ENCODE results near the gene GPR84. TPM values are rescaled to one million over a fixed set of nuclear protein-coding genes. Genes with fewer than 3 reads are reported as not detected.
A peak's percentile ranks its signal among the peaks of the same experiment; 100 is the strongest.

Gene GPR84
- total RNA-seq, 2 experiments from 2014 or later: 0.18 to 0.25 TPM

DNA sequence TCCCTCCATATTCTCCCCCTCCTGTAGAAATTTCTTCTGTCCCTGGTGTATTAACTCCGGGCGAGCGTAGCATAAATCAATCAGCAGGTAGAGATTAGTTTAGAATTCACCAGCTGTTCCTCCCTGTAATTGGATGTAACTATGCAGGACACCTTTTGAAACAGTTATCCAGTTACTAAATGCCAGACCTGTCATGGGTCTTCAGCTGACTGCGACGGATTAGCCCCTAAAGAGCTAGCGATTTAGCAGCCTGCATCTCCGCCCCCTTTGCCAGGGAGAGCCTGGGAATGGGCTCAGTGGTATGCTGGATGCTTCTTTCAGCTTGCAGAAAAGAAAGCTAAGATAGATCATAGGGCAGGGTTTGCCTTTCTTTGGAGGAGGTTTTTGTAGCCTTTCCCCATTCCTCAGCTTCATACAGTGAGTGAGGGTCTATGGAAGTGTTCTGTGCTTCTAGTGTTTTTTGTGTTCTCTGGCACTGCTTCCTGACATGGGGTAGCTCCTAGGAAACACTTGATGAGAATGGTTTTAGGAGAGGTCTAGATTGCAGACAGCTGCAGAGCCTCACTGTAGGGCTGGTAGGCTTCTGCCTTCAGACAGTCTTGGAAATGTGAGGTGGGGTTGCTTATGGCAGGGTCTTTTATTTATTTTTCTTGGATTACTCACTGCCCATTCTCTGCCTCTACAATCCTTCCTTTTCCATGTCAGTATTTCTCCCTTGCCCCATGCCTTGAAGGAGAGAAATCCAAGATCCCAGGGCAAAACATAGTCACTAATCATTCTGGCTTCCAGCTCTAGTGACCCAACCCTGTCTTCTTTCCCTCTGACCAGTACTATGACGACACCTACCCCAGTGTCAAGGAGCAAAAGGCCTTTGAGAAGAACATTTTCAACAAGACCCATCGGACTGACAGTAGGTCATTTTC, 22.6 kb downstream of the GPR84 start:
- no peak overlapping the region for H3K4me3 Mint-ChIP-seq
- ChIA-PET POLR2A (interaction anchor here (1.0 to 1.4 kb wide), 2 partner anchors 8 to 16 kb away, joined by 3 read pairs; no protein-coding TSS in a partner anchor), CTCF (interaction anchor here (0.8 to 1.8 kb wide), 3 partner anchors 17 to 29 kb away, joined by 3 to 6 read pairs (median 5); partner anchors contain the start of gene COPZ1)

DNA sequence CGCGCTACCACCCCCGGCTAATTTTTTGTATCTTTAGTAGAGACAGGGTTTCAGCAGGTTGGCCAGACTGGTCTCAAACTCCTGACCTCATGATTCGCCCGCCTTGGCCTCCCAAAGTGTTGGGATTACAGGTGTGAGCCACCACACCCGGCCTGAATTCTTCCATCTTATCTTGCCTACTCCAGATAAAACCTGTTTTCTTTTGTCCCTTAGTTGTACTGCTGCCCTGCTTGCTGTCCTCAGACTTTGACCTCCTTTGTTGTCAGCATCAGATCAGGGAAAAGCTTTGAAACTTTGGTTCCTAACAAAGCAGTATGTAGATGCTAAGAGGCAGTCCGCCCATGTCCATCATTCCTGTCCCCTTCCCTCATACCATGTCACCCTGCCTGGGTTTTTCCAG, 23.4 kb downstream of the GPR84 start:
- Mint-ChIP-seq H3K27me3 (no peaks in the 10 kb centered on the region), H3K4me3 (no peak overlapping the region), H3K36me3 (ENCODE audit: low read depth) (peaks cover 46% of the 10 kb centered on the region), H3K4me1 (peaks cover 1% of the 10 kb centered on the region), H3K27ac (no peak overlapping the region), H3K9me3 (no peaks in the 10 kb centered on the region)
- CTCF ChIA-PET: interaction anchor here (0.8 to 1.8 kb wide), 3 partner anchors 16 to 30 kb away, joined by 3 to 6 read pairs (median 5); partner anchors contain the start of gene COPZ1
- no peak for DNase-seq
- POLR2A ChIA-PET: no interaction called here

More for the DNA sequence above, 22.6 kb downstream of the GPR84 start:
- Mint-ChIP-seq H3K36me3 (ENCODE audit: low read depth) (peaks cover 48% of the 10 kb centered on the region), H3K27me3 (no peaks in the 10 kb centered on the region), H3K4me1 (no peaks in the 10 kb centered on the region), H3K9me3 (no peaks in the 10 kb centered on the region), H3K27ac (no peak overlapping the region)
- no peak for DNase-seq

DNA sequence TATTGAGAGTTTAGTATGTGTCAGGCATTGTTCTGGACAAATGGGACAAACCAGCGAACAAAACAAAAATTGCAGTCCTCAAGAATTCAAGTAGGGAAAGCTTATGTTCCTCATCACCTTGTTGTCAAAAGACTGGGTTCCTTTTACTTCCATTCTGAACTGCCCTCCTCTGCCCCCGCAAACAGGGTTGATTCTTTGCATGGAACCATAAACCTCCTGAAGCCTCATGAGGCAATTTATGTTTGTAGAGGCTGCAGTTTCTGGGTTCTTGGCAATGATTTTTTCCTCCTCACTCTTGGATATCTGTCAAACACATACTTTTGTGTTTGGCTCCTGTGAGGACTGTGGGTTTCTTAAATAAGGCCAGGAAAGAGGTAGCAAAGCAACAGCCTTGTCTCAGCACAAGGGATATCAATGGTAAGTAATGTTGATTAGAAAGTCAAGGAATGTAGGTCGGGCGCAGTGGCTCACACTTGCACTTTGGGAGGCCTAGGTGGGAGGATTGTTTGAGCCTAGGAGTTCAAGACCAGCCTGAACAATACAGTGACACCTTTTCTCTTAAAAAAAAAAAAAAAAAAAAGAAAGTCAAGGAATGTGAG, 25.5 kb downstream of the GPR84 start:
- Mint-ChIP-seq H3K4me1 (peaks cover 3% of the 10 kb centered on the region), H3K27me3 (no peaks in the 10 kb centered on the region), H3K27ac (no peak overlapping the region), H3K36me3 (ENCODE audit: low read depth) (peaks cover 34% of the 10 kb centered on the region), H3K9me3 (no peaks in the 10 kb centered on the region), H3K4me3 (no peak overlapping the region)
- POLR2A ChIA-PET: no interaction called here
- CTCF ChIA-PET: interaction anchor here (0.7 to 7.0 kb wide), 3 partner anchors 12 to 156 kb away, joined by 3 to 105 read pairs (median 43); partner anchors contain the start of gene COPZ1
- no peak for DNase-seq

DNA sequence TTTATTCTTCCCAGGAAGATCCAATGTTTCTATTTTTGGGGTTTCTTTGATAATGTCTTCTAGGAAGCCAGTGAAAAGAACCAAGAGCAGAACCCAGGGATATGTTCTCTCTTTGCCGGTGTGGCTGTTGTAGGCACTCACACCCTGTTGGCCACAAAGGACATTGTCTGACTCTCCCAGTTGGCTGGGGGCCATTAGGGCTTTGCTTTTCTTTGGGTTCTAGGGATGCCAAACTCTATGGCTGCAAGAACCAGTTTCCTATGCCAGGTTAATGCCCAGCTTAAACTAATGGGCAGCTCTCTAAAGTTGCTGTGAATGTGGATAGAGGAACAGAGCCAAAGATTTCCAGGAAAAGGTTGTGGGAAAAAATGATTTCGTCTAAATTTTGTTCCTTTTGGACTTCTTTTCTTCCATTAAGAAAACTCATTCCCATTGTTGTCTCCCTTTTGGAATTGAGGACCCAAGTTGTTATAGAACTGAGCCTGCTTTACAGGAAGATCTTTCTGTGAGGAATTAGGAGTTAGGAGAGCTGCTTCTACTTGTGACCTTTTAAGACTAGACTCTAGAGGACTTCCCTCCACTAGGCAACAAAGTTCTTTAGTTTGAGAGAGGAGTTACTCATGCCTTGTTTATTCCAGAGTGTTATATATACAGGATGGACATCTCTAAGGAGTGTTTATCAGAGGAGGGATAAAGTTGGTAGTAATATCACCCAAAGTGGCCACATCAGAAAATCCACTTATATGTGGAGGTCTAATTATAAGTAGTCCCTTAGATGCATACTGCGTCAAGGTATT, 26.2 kb downstream of the GPR84 start:
- POLR2A ChIA-PET: interaction anchor here (0.6 to 6.1 kb wide), 5 partner anchors 9 to 58 kb away, joined by 3 to 30 read pairs (median 3); partner anchors contain the start of genes CBX5, COPZ1 and HNRNPA1
- no peak for DNase-seq
- Mint-ChIP-seq H3K4me1 (peaks cover 10% of the 10 kb centered on the region), H3K9me3 (no peaks in the 10 kb centered on the region), H3K27ac (no peak overlapping the region), H3K27me3 (no peaks in the 10 kb centered on the region), H3K4me3 (no peak overlapping the region), H3K36me3 (ENCODE audit: low read depth) (peaks cover 27% of the 10 kb centered on the region)
- CTCF ChIA-PET: interaction anchor here (0.9 to 7.0 kb wide), 9 partner anchors 12 to 97 kb away, joined by 3 to 105 read pairs (median 6); partner anchors contain the start of gene COPZ1

DNA sequence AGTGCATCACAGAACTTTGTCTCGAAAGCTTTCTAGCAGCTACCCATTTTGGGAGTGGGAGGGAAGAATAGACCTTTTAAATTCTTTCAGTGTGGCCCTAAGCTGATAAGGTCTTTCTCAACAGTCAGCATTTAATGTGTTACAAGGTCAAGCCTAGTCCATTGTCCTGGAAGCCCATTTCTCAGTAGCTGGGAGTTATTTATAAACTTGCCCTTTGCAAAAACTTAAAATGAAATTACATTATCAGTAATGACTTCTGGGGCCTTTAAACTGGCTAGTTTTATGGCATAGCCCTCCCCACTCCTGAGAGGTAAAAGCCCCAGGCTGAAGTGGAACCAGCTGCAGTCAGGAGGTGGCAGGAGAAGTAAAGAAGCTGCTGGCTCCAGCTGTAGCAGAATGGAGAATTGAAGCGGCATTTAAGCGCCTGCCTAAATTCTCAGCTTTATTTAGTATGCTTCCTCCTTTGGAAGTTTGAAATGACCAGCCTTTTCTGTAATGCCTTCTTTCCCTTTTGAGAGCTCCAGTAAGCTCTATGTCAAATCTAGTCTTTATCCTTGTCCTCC, 26.9 kb downstream of the GPR84 start:
- DNase-seq: no peak
- H3K4me3 Mint-ChIP-seq: no peak overlapping the region
- H3K4me1 Mint-ChIP-seq: peaks cover 10% of the 10 kb centered on the region
- H3K27ac Mint-ChIP-seq: no peak overlapping the region
- H3K9me3 Mint-ChIP-seq: no peaks in the 10 kb centered on the region
- no peaks in the 10 kb centered on the region for H3K27me3 Mint-ChIP-seq
- CTCF ChIA-PET: interaction anchor here (0.7 to 7.0 kb wide), 14 partner anchors 11 to 157 kb away, joined by 3 to 105 read pairs (median 6); partner anchors contain the start of genes COPZ1 and NFE2
- H3K36me3 Mint-ChIP-seq (ENCODE audit: low read depth): peaks cover 20% of the 10 kb centered on the region
- POLR2A ChIA-PET: interaction anchor here (0.6 to 6.1 kb wide), 5 partner anchors 10 to 57 kb away, joined by 3 to 30 read pairs (median 3); partner anchors contain the start of genes CBX5, COPZ1 and HNRNPA1

DNA sequence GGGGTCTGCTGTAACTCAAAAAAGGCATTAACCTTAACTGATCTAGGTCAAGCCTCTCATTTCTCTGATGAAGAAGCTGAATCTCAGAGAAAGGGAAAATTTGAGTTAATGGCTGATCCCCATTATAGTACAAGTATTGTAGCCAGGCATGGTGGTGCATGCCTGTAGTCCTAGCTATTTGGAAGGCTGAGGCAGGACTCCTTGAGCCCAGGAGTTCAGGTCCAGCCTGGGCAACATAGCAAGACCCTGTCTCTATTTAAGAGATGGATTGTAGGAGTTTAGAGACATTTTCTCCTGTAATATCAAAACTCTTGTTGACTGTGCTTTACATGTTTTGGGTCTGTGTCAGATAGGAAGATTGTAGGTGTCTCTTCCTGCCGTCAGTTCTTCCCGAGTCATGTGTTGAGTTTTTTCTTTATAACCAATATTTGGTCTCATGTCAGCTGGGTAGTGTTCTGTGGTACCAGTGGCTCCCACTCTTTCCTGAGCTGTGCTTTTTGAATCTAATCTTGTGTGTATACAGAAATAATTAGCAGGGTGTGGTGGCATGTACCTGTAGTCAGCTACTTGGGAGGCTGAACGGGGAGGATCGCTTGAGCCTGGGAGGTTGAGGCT, 30.8 kb downstream of the GPR84 start:
- H3K27ac Mint-ChIP-seq: peak overlapping the region; percentile 16
- peaks cover 42% of the 10 kb centered on the region for H3K4me1 Mint-ChIP-seq
- no peaks in the 10 kb centered on the region for H3K9me3 Mint-ChIP-seq
- DNase-seq: no peak
- peaks cover 14% of the 10 kb centered on the region for H3K36me3 Mint-ChIP-seq (ENCODE audit: low read depth)
- CTCF ChIA-PET: interaction anchor here (0.9 to 7.0 kb wide), 11 partner anchors 7 to 106 kb away, joined by 3 to 105 read pairs (median 5); partner anchors contain the start of gene COPZ1
- no peak overlapping the region for H3K4me3 Mint-ChIP-seq
- no peaks in the 10 kb centered on the region for H3K27me3 Mint-ChIP-seq
- POLR2A ChIA-PET: interaction anchor here (1.1 to 6.1 kb wide), 7 partner anchors 9 to 53 kb away, joined by 3 to 30 read pairs (median 5); partner anchors contain the start of genes CBX5, COPZ1 and HNRNPA1

DNA sequence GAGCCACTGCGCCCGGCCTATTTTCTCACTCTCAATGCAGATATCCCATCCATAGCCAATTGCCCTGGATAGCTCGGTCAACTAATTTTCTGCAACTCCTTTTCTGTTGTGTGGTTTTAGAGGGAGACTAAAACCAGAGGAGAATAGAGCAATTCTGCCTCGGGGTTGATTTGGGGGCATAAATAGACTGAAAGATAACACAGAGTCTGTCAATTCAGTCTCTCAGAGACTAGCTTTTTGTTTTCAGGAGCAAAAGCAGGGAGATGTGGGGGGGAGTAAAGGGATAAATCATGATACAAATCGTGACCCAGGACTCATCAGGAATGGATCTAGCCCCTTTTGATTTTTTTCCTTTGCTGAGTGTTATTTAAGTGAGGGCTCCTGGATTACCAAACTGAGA, 32.8 kb downstream of the GPR84 start:
- peaks cover 14% of the 10 kb centered on the region for H3K36me3 Mint-ChIP-seq (ENCODE audit: low read depth)
- H3K27me3 Mint-ChIP-seq: no peaks in the 10 kb centered on the region
- no peak for DNase-seq
- H3K4me3 Mint-ChIP-seq: no peak overlapping the region
- peaks cover 57% of the 10 kb centered on the region for H3K4me1 Mint-ChIP-seq
- CTCF ChIA-PET: interaction anchor here (1.8 kb wide), 1 partner anchor 68 kb away, joined by 7 read pairs; no protein-coding TSS in a partner anchor
- peak overlapping the region; percentile 70 for H3K27ac Mint-ChIP-seq
- H3K9me3 Mint-ChIP-seq: no peaks in the 10 kb centered on the region
- POLR2A ChIA-PET: no interaction called here

DNA sequence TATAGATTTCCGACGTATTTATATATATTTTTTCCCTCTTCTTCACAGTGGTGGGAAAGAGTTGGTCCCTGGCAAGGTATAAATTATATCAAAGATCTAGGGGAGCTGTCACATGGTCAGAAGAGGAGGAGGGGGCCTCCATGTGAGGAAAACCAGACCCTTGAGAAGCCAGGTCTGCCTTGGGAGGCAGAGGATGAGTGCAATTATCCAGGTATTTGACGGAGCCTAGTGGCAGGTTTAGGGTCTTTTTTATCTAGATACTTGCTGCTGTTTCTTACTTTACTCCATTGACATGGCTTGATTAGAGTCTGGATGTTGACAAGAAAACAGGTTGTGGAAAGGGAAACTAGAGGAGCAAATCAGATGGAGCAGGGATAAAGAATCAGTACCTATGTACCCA, 33.8 kb downstream of the GPR84 start:
- H3K36me3 Mint-ChIP-seq (ENCODE audit: low read depth): peaks cover 11% of the 10 kb centered on the region
- H3K4me1 Mint-ChIP-seq: peaks cover 62% of the 10 kb centered on the region
- no peak overlapping the region for H3K4me3 Mint-ChIP-seq
- no peaks in the 10 kb centered on the region for H3K9me3 Mint-ChIP-seq
- no peak for DNase-seq
- H3K27ac Mint-ChIP-seq: peak overlapping the region; percentile 70
- ChIA-PET POLR2A (interaction anchor here (1.1 kb wide), 1 partner anchor 47 kb away, joined by 3 read pairs; no protein-coding TSS in a partner anchor), CTCF (interaction anchor here (1.8 kb wide), 1 partner anchor 69 kb away, joined by 7 read pairs; no protein-coding TSS in a partner anchor)
- H3K27me3 Mint-ChIP-seq: no peaks in the 10 kb centered on the region

DNA sequence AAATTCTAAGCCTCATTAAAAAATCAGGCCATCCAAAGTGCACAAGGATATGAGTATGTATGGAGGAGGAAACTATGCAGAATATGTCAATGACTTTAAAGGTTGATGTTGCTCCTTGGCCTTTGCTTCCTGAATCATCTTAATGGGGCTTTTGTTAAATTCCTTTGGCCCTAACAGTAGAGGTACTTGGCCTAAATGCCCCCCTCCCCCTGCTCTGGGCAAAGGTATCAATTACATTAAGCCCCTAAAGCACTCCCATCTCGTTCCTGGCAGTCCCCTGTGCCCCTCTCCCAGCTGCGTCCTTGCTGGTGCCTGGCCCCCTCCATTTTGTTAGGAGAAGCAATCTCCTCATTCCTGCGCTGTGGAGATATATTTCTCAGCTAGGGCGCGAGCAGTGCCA, 34.5 kb downstream of the GPR84 start:
- Mint-ChIP-seq H3K9me3 (no peaks in the 10 kb centered on the region), H3K4me1 (peaks cover 67% of the 10 kb centered on the region), H3K4me3 (no peak overlapping the region), H3K36me3 (ENCODE audit: low read depth) (peaks cover 17% of the 10 kb centered on the region), H3K27ac (peak overlapping the region; percentile 35), H3K27me3 (no peaks in the 10 kb centered on the region)
- ChIA-PET CTCF (interaction anchor here (1.0 kb wide), 1 partner anchor 51 kb away, joined by 6 read pairs; no protein-coding TSS in a partner anchor), POLR2A (interaction anchor here (1.1 to 2.5 kb wide), 3 partner anchors 29 to 50 kb away, joined by 3 to 7 read pairs (median 5); no protein-coding TSS in a partner anchor)
- DNase-seq: no peak

DNA sequence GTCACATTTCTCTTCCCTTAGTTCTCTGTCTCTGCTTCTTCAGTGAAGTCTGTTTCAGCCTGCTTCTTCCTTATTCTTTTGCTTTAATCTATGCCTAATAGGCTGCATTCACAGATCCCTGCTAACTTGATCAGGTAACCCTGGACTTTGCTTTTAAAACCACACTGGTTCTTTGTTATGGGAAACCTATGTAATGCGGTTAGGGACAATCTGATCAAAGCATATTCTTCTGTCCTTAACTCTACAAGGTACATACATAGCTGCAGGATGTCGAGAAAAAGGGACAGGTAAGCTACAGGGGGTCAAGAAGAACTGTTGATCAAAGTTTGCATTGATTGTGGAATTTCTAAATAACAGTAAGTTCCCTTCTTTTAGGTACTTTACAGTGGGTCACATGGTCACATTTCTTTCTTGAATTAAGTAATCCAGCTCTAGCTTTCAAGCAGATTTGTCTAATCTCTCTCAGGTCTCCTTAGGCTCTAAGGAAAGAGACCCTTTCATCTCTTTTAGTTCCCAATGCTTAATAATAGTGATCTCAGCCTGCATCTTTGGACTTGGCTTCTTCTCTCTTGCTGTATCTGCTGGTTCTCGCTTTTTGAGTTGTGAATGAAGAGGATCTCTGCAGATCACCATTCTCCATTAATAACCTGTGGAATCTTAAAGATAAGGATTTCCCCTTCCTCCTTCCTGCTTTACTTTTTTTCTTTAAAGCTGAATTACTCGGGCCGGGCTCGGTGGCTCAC, 35.5 kb downstream of the GPR84 start:
- no peak overlapping the region for H3K4me3 Mint-ChIP-seq
- peak overlapping the region; percentile 55 for H3K27ac Mint-ChIP-seq
- H3K36me3 Mint-ChIP-seq (ENCODE audit: low read depth): peaks cover 17% of the 10 kb centered on the region
- CTCF ChIA-PET: interaction anchor here (0.8 to 5.1 kb wide), 6 partner anchors 7 to 71 kb away, joined by 3 to 105 read pairs (median 6); no protein-coding TSS in a partner anchor
- DNase-seq: no peak
- no peaks in the 10 kb centered on the region for H3K9me3 Mint-ChIP-seq
- H3K4me1 Mint-ChIP-seq: peaks cover 71% of the 10 kb centered on the region
- POLR2A ChIA-PET: interaction anchor here (0.7 to 2.5 kb wide), 4 partner anchors 30 to 51 kb away, joined by 3 to 7 read pairs (median 4); no protein-coding TSS in a partner anchor
- no peaks in the 10 kb centered on the region for H3K27me3 Mint-ChIP-seq

Measured in activated CD4-positive, alpha-beta memory T cell treated with anti-CD3 and anti-CD28 coated beads, Interleukin-2, amount 10 ng/mL, durations not matched to agents 7 days and 5 days (primary cell).